HL-60 (cell line): Measurements from ENCODE around the gene SPATA32.
"Not testable (repeated sequence)": the region's sequence is repeated elsewhere in the genome, so short reads cannot be mapped to it uniquely, and the experiment has no call there.

ENCODE experiments used
- DNase-seq, 2 experiments: peaks; one replicate each; pipeline ENCODE4 v3.0.0-alpha.2; 2010 to 2020; ENCODE audit warnings: low read depth in 1 of 2, low spot score in 1 of 2
- H3K27ac ChIP-seq: fragments of 250-450 bp; sonication (Bioruptor Pico); replicated peaks from 2 replicates; pipeline ENCODE4 v1.5.1; 2020; ENCODE audit warnings: mild to moderate bottlenecking, moderate library complexity
- H3K27me3 ChIP-seq: fragments of 250-450 bp; sonication (Bioruptor Pico); 2 replicates; pipeline ENCODE4 v1.5.1; 2021; ENCODE audit warnings: mild to moderate bottlenecking, moderate library complexity; ENCODE audit not compliant: insufficient read depth, poor library complexity, severe bottlenecking
- H3K4me3 ChIP-seq: replicated peaks from 2 replicates; pipeline ENCODE4 v1.5.1; 2011; ENCODE audit warnings: mild to moderate bottlenecking, control low read depth, low read length; ENCODE audit not compliant: insufficient read depth
- GABPA ChIP-seq: IDR thresholded peaks from 2 replicates; pipeline ENCODE4 v1.6.1; 2012; ENCODE audit warnings: low read depth
- POLR2AphosphoS5 ChIP-seq: IDR thresholded peaks from 2 replicates; pipeline ENCODE4 v1.6.1; 2012; ENCODE audit warnings: low read depth
- SPI1 ChIP-seq: IDR thresholded peaks from 2 replicates; pipeline ENCODE4 v1.6.1; 2012; ENCODE audit warnings: low read depth, mild to moderate bottlenecking, borderline replicate concordance
- TF ChIP-seq, protein P1 (sequence below): IDR thresholded peaks from 2 replicates; pipeline ENCODE4 v1.6.1; 2012; ENCODE audit warnings: low read depth; ENCODE audit not compliant: insufficient replicate concordance
- TF ChIP-seq, protein P2 (sequence below): IDR thresholded peaks from one replicate; pipeline ENCODE4 v1.5.1; 2011; ENCODE audit warnings: low read length, control low read depth, inconsistent platforms; ENCODE audit not compliant: insufficient read depth

The SPATA32 gene

DNA sequence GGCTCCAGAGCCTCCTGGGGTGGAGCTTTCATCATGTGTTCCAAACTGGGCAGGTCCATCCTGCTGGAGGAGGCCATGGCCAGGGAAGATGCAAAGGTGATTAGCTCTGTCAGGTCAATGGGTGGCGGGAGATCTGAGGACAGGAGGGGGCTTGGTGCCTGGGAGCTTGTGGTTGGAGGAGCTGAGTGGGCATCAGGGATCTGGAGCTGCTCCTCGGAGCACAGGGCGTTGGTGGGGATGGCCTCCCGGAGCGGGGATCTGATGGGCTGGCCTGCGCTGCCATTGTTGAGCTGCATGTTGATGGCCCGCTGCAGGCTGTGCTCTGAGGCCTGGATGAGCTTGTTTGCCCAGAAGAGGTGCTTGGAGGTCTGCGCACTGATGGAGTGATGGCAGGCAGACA lies 6.5 kb downstream of the SPATA32 start:
- Histone ChIP-seq H3K4me3 (no peak overlapping the region), H3K27me3 (no peaks in the 10 kb centered on the region), H3K27ac (no peak overlapping the region)
- TF ChIP-seq, protein P1, sequence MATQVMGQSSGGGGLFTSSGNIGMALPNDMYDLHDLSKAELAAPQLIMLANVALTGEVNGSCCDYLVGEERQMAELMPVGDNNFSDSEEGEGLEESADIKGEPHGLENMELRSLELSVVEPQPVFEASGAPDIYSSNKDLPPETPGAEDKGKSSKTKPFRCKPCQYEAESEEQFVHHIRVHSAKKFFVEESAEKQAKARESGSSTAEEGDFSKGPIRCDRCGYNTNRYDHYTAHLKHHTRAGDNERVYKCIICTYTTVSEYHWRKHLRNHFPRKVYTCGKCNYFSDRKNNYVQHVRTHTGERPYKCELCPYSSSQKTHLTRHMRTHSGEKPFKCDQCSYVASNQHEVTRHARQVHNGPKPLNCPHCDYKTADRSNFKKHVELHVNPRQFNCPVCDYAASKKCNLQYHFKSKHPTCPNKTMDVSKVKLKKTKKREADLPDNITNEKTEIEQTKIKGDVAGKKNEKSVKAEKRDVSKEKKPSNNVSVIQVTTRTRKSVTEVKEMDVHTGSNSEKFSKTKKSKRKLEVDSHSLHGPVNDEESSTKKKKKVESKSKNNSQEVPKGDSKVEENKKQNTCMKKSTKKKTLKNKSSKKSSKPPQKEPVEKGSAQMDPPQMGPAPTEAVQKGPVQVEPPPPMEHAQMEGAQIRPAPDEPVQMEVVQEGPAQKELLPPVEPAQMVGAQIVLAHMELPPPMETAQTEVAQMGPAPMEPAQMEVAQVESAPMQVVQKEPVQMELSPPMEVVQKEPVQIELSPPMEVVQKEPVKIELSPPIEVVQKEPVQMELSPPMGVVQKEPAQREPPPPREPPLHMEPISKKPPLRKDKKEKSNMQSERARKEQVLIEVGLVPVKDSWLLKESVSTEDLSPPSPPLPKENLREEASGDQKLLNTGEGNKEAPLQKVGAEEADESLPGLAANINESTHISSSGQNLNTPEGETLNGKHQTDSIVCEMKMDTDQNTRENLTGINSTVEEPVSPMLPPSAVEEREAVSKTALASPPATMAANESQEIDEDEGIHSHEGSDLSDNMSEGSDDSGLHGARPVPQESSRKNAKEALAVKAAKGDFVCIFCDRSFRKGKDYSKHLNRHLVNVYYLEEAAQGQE = no peak
- no peak for DNase-seq

DNA sequence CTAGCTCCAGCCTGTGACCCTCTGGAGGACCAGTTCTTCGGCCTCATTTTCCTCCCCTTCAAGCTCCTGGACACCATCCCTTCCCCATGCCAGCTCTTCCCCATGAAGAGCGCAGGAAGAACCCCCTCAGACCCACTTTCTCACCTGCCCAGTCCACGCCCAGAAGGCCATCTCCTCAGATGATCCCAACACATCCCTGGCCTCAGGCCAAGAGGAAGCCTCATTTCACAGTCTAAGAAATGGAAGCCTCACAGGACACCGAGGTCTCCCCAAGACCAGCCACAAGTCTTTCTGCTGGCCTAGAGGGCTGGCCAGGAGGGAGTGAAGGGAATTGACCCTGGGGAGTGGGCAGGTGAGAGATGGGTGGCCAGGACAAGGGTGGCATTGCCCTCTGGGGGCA lies 8.0 kb downstream of the SPATA32 start:
- TF ChIP-seq, protein P1 = no peak
- TF ChIP-seq POLR2AphosphoS5 = no peak
- no peak for TF ChIP-seq GABPA
- no peak for TF ChIP-seq SPI1
- TF ChIP-seq, protein P2, sequence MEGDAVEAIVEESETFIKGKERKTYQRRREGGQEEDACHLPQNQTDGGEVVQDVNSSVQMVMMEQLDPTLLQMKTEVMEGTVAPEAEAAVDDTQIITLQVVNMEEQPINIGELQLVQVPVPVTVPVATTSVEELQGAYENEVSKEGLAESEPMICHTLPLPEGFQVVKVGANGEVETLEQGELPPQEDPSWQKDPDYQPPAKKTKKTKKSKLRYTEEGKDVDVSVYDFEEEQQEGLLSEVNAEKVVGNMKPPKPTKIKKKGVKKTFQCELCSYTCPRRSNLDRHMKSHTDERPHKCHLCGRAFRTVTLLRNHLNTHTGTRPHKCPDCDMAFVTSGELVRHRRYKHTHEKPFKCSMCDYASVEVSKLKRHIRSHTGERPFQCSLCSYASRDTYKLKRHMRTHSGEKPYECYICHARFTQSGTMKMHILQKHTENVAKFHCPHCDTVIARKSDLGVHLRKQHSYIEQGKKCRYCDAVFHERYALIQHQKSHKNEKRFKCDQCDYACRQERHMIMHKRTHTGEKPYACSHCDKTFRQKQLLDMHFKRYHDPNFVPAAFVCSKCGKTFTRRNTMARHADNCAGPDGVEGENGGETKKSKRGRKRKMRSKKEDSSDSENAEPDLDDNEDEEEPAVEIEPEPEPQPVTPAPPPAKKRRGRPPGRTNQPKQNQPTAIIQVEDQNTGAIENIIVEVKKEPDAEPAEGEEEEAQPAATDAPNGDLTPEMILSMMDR = no peak
- Histone ChIP-seq H3K4me3 (no peak overlapping the region), H3K27ac (no peak overlapping the region), H3K27me3 (no peaks in the 10 kb centered on the region)
- DNase-seq = no peak

DNA sequence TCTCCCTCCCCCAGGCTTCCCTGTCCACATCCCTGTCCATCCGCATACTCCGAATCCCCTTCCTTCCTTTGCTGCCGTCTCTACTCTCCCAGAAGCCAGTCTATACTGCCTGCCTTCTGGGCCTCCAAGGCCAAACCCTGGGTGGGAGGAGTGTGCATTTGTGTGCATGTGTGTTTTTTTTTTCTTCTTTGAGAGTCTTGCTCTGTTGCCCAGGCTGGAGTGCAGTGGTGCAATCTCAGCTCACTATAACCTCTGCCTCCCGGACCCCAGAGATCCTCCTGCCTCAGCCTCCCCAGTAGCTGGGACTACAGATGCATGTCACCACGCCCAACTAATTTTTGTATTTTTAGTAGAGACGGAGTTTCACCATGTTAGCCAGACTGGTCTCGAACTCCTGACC lies 8.7 kb downstream of the SPATA32 start:
- not testable (repeated sequence) for H3K4me3 ChIP-seq, DNase-seq, H3K27me3 ChIP-seq, H3K27ac ChIP-seq

DNA sequence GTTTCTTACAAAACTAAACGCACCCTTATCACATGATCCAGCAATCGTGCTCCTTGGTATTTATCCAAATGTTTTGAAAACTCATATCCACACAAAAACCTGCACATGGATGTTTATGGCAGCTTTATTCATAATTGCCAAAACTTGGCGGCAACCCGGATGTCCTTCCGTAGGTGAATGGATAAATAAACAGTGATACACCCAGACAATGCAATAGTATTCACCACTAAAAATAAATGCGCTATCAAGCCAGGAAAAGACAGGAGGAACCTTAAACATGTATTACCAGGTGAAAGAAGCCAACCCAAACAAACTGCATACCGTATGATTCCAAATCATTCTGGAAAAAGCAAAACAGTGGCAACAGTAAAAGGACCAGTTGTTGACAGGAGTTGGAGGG lies 10.0 kb downstream of the SPATA32 start:
- TF ChIP-seq GABPA = no peak
- no peak for TF ChIP-seq SPI1
- TF ChIP-seq POLR2AphosphoS5 = no peak
- TF ChIP-seq, protein P2 = no peak
- no peaks in the 10 kb centered on the region for H3K27me3 ChIP-seq
- H3K4me3 ChIP-seq = no peak overlapping the region
- no peak for DNase-seq
- H3K27ac ChIP-seq = no peak overlapping the region

DNA sequence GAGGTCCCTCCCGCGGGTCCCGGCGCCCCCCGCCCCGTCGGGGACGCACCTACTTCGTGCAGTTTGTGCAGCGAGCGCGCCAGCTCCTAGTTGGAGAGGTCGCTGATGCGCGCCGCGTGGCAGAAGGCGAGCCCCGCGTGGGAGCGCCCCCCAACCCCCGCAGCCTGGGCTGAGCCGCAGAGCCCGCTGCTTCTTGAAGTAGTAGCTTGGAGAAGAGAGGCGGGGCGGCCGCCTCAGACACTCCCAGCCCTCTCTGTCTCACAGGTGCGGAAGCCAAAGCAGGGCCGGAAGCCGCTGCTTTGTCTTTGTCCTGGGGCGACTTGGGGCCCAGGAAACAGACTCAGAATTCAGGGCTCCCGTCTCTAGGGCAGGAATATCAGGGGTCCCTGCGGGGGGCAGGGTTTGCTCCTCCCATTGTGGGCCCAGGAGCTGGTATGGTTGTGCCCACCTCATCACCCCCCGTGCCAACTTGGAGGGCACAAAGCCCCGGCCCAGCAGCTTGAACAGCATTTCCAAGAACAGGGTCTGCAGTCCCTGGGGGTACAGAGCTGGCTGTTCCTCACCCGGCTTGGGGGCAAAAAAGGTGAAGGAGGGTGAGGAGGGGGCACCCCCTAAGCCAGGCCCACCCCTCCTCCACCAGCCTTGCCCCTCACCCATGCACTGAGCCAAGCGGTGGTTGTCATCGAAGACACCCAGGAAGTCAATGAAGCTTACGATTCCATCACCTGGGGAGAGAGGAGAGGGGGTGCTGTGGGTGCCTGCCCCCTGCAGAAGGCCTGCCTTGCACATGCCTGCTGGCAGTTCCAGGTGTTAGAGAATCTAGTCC lies 13.5 kb downstream of the SPATA32 start:
- Histone ChIP-seq H3K4me3 (peak overlapping the region; percentile 56), H3K27ac (peak overlapping the region; percentile 75), H3K27me3 (no peaks in the 10 kb centered on the region)
- TF ChIP-seq SPI1 (no peak; the same call in 1 of the 2 replicates), POLR2AphosphoS5 (no peak), GABPA (peak; percentile 37; the same call in 1 of the 2 replicates)
- TF ChIP-seq, protein P1 = peak; percentile 22
- DNase-seq = peak in 1 of 2 experiments; percentile 78
